ENCODE results near the gene ELL2. TPM values are rescaled to one million over a fixed set of nuclear protein-coding genes. Genes with fewer than 3 reads are reported as not detected.

The ELL2 gene
- total and polyA plus RNA-seq, 2 of the 13 experiments (the other 11 are each of a cell fraction or from before 2014, with no cell fraction given) = 78.9 to 97.1 TPM

GRCh38 chr5:95996904-95997723 lies 35.5 kb upstream of the ELL2 start (continued):
- no peak for TF ChIP-seq TFDP2 (CRISPR knock-in tag; IDR thresholded peaks at IDR 0.05)
- TF ChIP-seq MAFK (conservative IDR thresholded peaks at IDR 0.05 in 1 of 2, IDR thresholded peaks at IDR 0.05 in 1 of 2; ENCODE audit: low read length in 2 of 2) = no peak
- TF ChIP-seq JUND (CRISPR knock-in tag; IDR thresholded peaks at IDR 0.05) = no peak
- no peak for TF ChIP-seq LCORL (IDR thresholded peaks at IDR 0.05)
- TF ChIP-seq LCORL (CRISPR knock-in tag; IDR thresholded peaks at IDR 0.05) = peak; percentile 48; the same call in 1 of the 2 replicates
- TF ChIP-seq HNRNPK (IDR thresholded peaks at IDR 0.05; ENCODE audit: low read depth, low read length, poor library complexity, severe bottlenecking) = no peak
- TF ChIP-seq TBP (CRISPR knock-in tag; IDR thresholded peaks at IDR 0.05) = no peak
- no peak for TF ChIP-seq MBD4 (IDR thresholded peaks at IDR 0.05; ENCODE audit: borderline replicate concordance, low read length)
- TF ChIP-seq GFI1 (CRISPR knock-in tag; IDR thresholded peaks at IDR 0.05; ENCODE audit: borderline replicate concordance) = peak; percentile 50; the same call in 1 of the 2 replicates
- no peak for TF ChIP-seq ZMAT3 (CRISPR knock-in tag; conservative IDR thresholded peaks at IDR 0.05)
- no peak for TF ChIP-seq RFXANK (CRISPR knock-in tag; IDR thresholded peaks at IDR 0.05)
- TF ChIP-seq TCF7L2 (IDR thresholded peaks at IDR 0.05; ENCODE audit: low read depth, low read length) = 0 out of 2 replicates have a peak, but pooled peaks have one; percentile 19
- no peak for TF ChIP-seq ZBTB4 (CRISPR knock-in tag; IDR thresholded peaks at IDR 0.05; ENCODE audit: borderline replicate concordance)
- no peak for TF ChIP-seq MAFG (CRISPR knock-in tag; IDR thresholded peaks at IDR 0.05)
- TF ChIP-seq U2AF1 (optimal IDR thresholded peaks at IDR 0.05; ENCODE audit: low read depth, low read length) = no peak
- no peak for TF ChIP-seq NFE2L1 (CRISPR knock-in tag; IDR thresholded peaks at IDR 0.05; ENCODE audit: borderline replicate concordance)
- no peak for TF ChIP-seq ZNF670 (CRISPR knock-in tag; IDR thresholded peaks at IDR 0.05; ENCODE audit: borderline replicate concordance)
- no peak for TF ChIP-seq ZNF761 (CRISPR knock-in tag; conservative IDR thresholded peaks at IDR 0.05)
- no peak for TF ChIP-seq GPN1 (CRISPR knock-in tag; IDR thresholded peaks at IDR 0.05; ENCODE audit: borderline replicate concordance)
- TF ChIP-seq ZNF512B (CRISPR knock-in tag; IDR thresholded peaks at IDR 0.05; ENCODE audit: borderline replicate concordance) = no peak
- TF ChIP-seq GATAD2A (CRISPR knock-in tag; IDR thresholded peaks at IDR 0.05) = peak; percentile 73
- no peak for TF ChIP-seq ZFP36L1 (CRISPR knock-in tag; IDR thresholded peaks at IDR 0.05)
- no peak for TF ChIP-seq ZNF337 (CRISPR knock-in tag; IDR thresholded peaks at IDR 0.05; ENCODE audit: borderline replicate concordance, low read depth)
- no peak for TF ChIP-seq ZNF567 (CRISPR knock-in tag; IDR thresholded peaks at IDR 0.05; ENCODE audit: borderline replicate concordance)

Measured in HepG2 (cell line).